Naive B cell (primary cell): ENCODE data around the gene DVL1. TPM values are rescaled to one million over a fixed set of nuclear protein-coding genes. Genes with fewer than 3 reads are reported as not detected.

Experiments
- ATAC-seq, 2 donors: fragments of 150-1000 bp; cut with Tn5 transposase; 2 replicates each; pipeline ENCODE4 v1.10.0; 2021; ENCODE audit warnings: low read depth in 2 of 2, mild to moderate bottlenecking in 2 of 2, moderate library complexity in 2 of 2
- DNase-seq: peaks from one replicate; pipeline ENCODE4 v3.0.0; 2022
- H3K27ac Mint-ChIP-seq, 6 donors: one replicate each; pipeline ENCODE4 v1.8.0; 2020 to 2022; ENCODE audit warnings: mild to moderate bottlenecking in 6 of 6, mixed read lengths in 6 of 6, moderate library complexity in 5 of 6, inconsistent platforms in 2 of 6
- H3K27me3 Mint-ChIP-seq, 3 donors: one replicate each; pipeline ENCODE4 v1.8.0; 2021 to 2022; ENCODE audit warnings: mixed read lengths in 3 of 3, mild to moderate bottlenecking in 1 of 3
- H3K36me3 Mint-ChIP-seq, 2 donors: one replicate each; pipeline ENCODE4 v1.8.0; 2020 to 2022; ENCODE audit warnings: mixed read lengths in 2 of 2, inconsistent platforms in 1 of 2, mild to moderate bottlenecking in 1 of 2
- H3K4me1 Mint-ChIP-seq, 3 donors: one replicate each; pipeline ENCODE4 v1.8.0; 2020 to 2022; ENCODE audit warnings: mixed read lengths in 3 of 3, inconsistent platforms in 1 of 3, mild to moderate bottlenecking in 1 of 3, moderate library complexity in 1 of 3
- H3K4me3 Mint-ChIP-seq, 8 donors: one replicate each; pipeline ENCODE4 v1.8.0; 2020 to 2022; ENCODE audit warnings: mild to moderate bottlenecking in 8 of 8, mixed read lengths in 8 of 8, moderate library complexity in 8 of 8, inconsistent platforms in 2 of 8
- H3K9me3 Mint-ChIP-seq, 7 donors: one replicate each; pipeline ENCODE4 v1.8.0; 2020 to 2022; ENCODE audit warnings: mixed read lengths in 7 of 7, mild to moderate bottlenecking in 5 of 7, inconsistent platforms in 2 of 7, moderate library complexity in 1 of 7
- polyA plus RNA-seq, 6 donors: library from polyadenylated mRNA; unstranded; fragments of 300-500 nt; fragmentation: Illumina TruSeq; gene quantifications; one replicate each; pipeline ENCODE4 v1.2.3, GENCODE V29; 2021; ENCODE audit warnings: low read depth in 6 of 6

DVL1 gene
- polyA plus RNA-seq, 6 donors from 2014 or later = 0.40 to 1.0 (median 0.68) TPM; not detected in 1

- Mint-ChIP-seq H3K9me3 (no peaks in the 10 kb centered on the region), H3K36me3 (peaks cover 0 to 8% of the 10 kb centered on the region in 2 donors), H3K27ac (no peak overlapping the region), H3K4me3 (no peak overlapping the region), H3K4me1 (peaks cover 10 to 23% (median 17%) of the 10 kb centered on the region in 3 donors), H3K27me3 (peaks cover 20 to 64% (median 45%) of the 10 kb centered on the region in 3 donors)
- DNase-seq = no peak
- ATAC-seq = no peak
Observed at GRCh38 chr1:1357871-1358432, 8.7 kb upstream of the DVL1 start.

- no peak overlapping the region for H3K4me3 Mint-ChIP-seq
- H3K27ac Mint-ChIP-seq = no peak overlapping the region
- no peaks in the 10 kb centered on the region for H3K9me3 Mint-ChIP-seq
- no peak for ATAC-seq
- H3K36me3 Mint-ChIP-seq = peaks cover 0 to 8% of the 10 kb centered on the region in 2 donors
- peaks cover 23 to 69% (median 52%) of the 10 kb centered on the region in 3 donors for H3K27me3 Mint-ChIP-seq
- peaks cover 20 to 34% (median 27%) of the 10 kb centered on the region in 3 donors for H3K4me1 Mint-ChIP-seq
- DNase-seq = no peak
Observed at GRCh38 chr1:1356796-1357401, 7.7 kb upstream of the DVL1 start.

- DNase-seq (no peak), ATAC-seq (no peak)
- peaks cover 22 to 66% (median 51%) of the 10 kb centered on the region in 3 donors for H3K27me3 Mint-ChIP-seq
- peak overlapping the region in 1 of 8 donors; percentile 5 for H3K4me3 Mint-ChIP-seq
- H3K4me1 Mint-ChIP-seq = peaks cover 20 to 36% (median 28%) of the 10 kb centered on the region in 3 donors
- no peaks in the 10 kb centered on the region for H3K9me3 Mint-ChIP-seq
- no peak overlapping the region for H3K27ac Mint-ChIP-seq
- H3K36me3 Mint-ChIP-seq = peaks cover 0 to 8% of the 10 kb centered on the region in 2 donors
Observed at GRCh38 chr1:1356166-1356795, 7.1 kb upstream of the DVL1 start.

GRCh38 chr1:1355416-1355815, 6.2 kb upstream of the DVL1 start:
- Mint-ChIP-seq H3K36me3 (no peaks in the 10 kb centered on the region), H3K4me1 (peaks cover 20 to 36% (median 23%) of the 10 kb centered on the region in 3 donors), H3K27ac (no peak overlapping the region), H3K27me3 (peaks cover 15 to 58% (median 42%) of the 10 kb centered on the region in 3 donors), H3K9me3 (no peaks in the 10 kb centered on the region), H3K4me3 (no peak overlapping the region)
- no peak for DNase-seq
- ATAC-seq = no peak

GRCh38 chr1:1354271-1355247, 5.3 kb upstream of the DVL1 start:
- H3K36me3 Mint-ChIP-seq = no peaks in the 10 kb centered on the region
- no peaks in the 10 kb centered on the region for H3K9me3 Mint-ChIP-seq
- peak overlapping the region in 6 of 8 donors; percentile 5 to 66 (median 40) for H3K4me3 Mint-ChIP-seq
- ATAC-seq (peak in 1 of 2 donors; percentile 15), DNase-seq (no peak)
- peaks cover 20 to 36% (median 23%) of the 10 kb centered on the region in 3 donors for H3K4me1 Mint-ChIP-seq
- peaks cover 15 to 53% (median 38%) of the 10 kb centered on the region in 3 donors for H3K27me3 Mint-ChIP-seq
- H3K27ac Mint-ChIP-seq = peak overlapping the region in 1 of 6 donors; percentile 89

- H3K27me3 Mint-ChIP-seq = peaks cover 8 to 43% (median 28%) of the 10 kb centered on the region in 3 donors
- DNase-seq (no peak), ATAC-seq (no peak)
- H3K4me1 Mint-ChIP-seq = peaks cover 16 to 30% (median 19%) of the 10 kb centered on the region in 3 donors
- H3K36me3 Mint-ChIP-seq = no peaks in the 10 kb centered on the region
- peak overlapping the region in 2 of 6 donors; percentile 32 to 56 for H3K27ac Mint-ChIP-seq
- no peaks in the 10 kb centered on the region for H3K9me3 Mint-ChIP-seq
- H3K4me3 Mint-ChIP-seq = peak overlapping the region in 6 of 8 donors; percentile 8 to 71 (median 28)
Observed at GRCh38 chr1:1353389-1354151, 4.4 kb upstream of the DVL1 start.

- Mint-ChIP-seq H3K27ac (peak overlapping the region in 1 of 6 donors; percentile 56), H3K4me1 (peaks cover 18 to 36% (median 19%) of the 10 kb centered on the region in 3 donors), H3K9me3 (no peaks in the 10 kb centered on the region), H3K27me3 (peaks cover 8 to 37% (median 21%) of the 10 kb centered on the region in 3 donors), H3K4me3 (peak overlapping the region; percentile 22 to 87 (median 70)), H3K36me3 (no peaks in the 10 kb centered on the region)
- peak in 1 of 2 donors; percentile 16 for ATAC-seq
- DNase-seq = peak; percentile 29
Observed at GRCh38 chr1:1352786-1353388, 3.7 kb upstream of the DVL1 start.

GRCh38 chr1:1351511-1352427, 2.6 kb upstream of the DVL1 start:
- peak overlapping the region; percentile 65 to 87 (median 74) for H3K4me3 Mint-ChIP-seq

GRCh38 chr1:1348420-1349255, 580 bp downstream of the DVL1 start:
- H3K4me3 Mint-ChIP-seq = peak overlapping the region; percentile 74 to 90 (median 78)
- H3K27me3 Mint-ChIP-seq = peaks cover 8 to 17% (median 11%) of the 10 kb centered on the region in 3 donors
- peak overlapping the region in 5 of 6 donors; percentile 32 to 78 (median 56) for H3K27ac Mint-ChIP-seq

More at GRCh38 chr1:1351511-1352427, 2.6 kb upstream of the DVL1 start:
- ATAC-seq = no peak
- Mint-ChIP-seq H3K27ac (peak overlapping the region in 5 of 6 donors; percentile 6 to 87 (median 78)), H3K27me3 (peaks cover 8 to 25% (median 11%) of the 10 kb centered on the region in 3 donors), H3K9me3 (no peaks in the 10 kb centered on the region), H3K36me3 (no peaks in the 10 kb centered on the region), H3K4me1 (peaks cover 20 to 41% (median 25%) of the 10 kb centered on the region in 3 donors)
- no peak for DNase-seq

GRCh38 chr1:1347663-1348419, 1.4 kb downstream of the DVL1 start:
- DNase-seq (no peak), ATAC-seq (no peak)
- Mint-ChIP-seq H3K4me1 (peaks cover 13 to 26% (median 21%) of the 10 kb centered on the region in 3 donors), H3K27me3 (peaks cover 6 to 9% (median 6%) of the 10 kb centered on the region in 3 donors), H3K36me3 (no peaks in the 10 kb centered on the region), H3K27ac (peak overlapping the region in 4 of 6 donors; percentile 32 to 78 (median 52)), H3K4me3 (peak overlapping the region; percentile 74 to 90 (median 78)), H3K9me3 (no peaks in the 10 kb centered on the region)

More at GRCh38 chr1:1348420-1349255, 580 bp downstream of the DVL1 start:
- Mint-ChIP-seq H3K9me3 (no peaks in the 10 kb centered on the region), H3K4me1 (peaks cover 16 to 30% (median 27%) of the 10 kb centered on the region in 3 donors), H3K36me3 (no peaks in the 10 kb centered on the region)
- DNase-seq (no peak), ATAC-seq (peak; percentile 36 to 42)
